H1 (cell line): ENCODE results near the gene CRK. TPM values are rescaled to one million over a fixed set of nuclear protein-coding genes. Genes with fewer than 3 reads are reported as not detected.

Experiments
- MAFK ChIP-seq: IDR thresholded peaks from 2 replicates; pipeline ENCODE4 v1.6.1; 2012; ENCODE audit warnings: low read depth, mild to moderate bottlenecking, improper control_type of control experiment, low read length
- polyA plus RNA-seq, 7 experiments: library from polyadenylated mRNA; depleted of rRNA in 3 of 7; stranded (reverse) in 5 of 7; unstranded in 2 of 7; fragments of >200 nt in 5 of 7; fragments of 200-250 nt in 2 of 7; gene quantifications; 1 replicate in 5 of 7; 2 replicates in 1 of 7; 4 replicates in 1 of 7; pipeline versions ENCODE4 v1.2.1 to v1.2.3, GENCODE V29; 2011 to 2013; ENCODE audit warnings: missing spikeins in 2 of 7, mixed read lengths in 2 of 7
- total RNA-seq: library from RNA; stranded (reverse); fragmentation: NEBNext Ultra II Directional; extraction: Animal tissue kit (Norgen Biotek cat#: 25700); gene quantifications from 2 replicates; pipeline ENCODE4 v1.2.1, GENCODE V29; 2021

The CRK gene
- total and polyA plus RNA-seq, 2 of the 8 experiments (the other 6 are each of a cell fraction or from before 2014, with no cell fraction given) = 32.8 to 57.1 TPM

- no peak for TF ChIP-seq MAFK
Measured at GRCh38 chr17:1471490-1471889, 15.5 kb upstream of the CRK start (continued).
